K562 treated with DMSO at 1 percent for 4 hours (cell line): ENCODE data around the gene LRRC34. TPM values are rescaled to one million over a fixed set of nuclear protein-coding genes. Genes with fewer than 3 reads are reported as not detected.

Experiments
- total RNA-seq: library from RNA; unstranded; fragments of 300-600 nt; gene quantifications from 2 replicates; pipeline ENCODE4 v1.2.3, GENCODE V29; 2022; ENCODE audit not compliant: insufficient read depth

LRRC34 gene
- total RNA-seq, result not detected in 2 replicates

GRCh38 chr3:169812332-169813235 lies at the start of gene LRRC34, which contains the start of gene LRRIQ4:
Gene LRRC34 (minus strand): TSS chr3:169812904. CDS start chr3:169812548, 356 bp downstream.
Gene LRRIQ4 (plus strand): TSS chr3:169812870. CDS start chr3:169821922, 9,052 bp downstream.

GRCh38 chr3:169772897-169773816 lies 39.5 kb downstream of the LRRC34 start, which contains the start of gene MYNN:
Gene MYNN (plus strand): TSS chr3:169773396. CDS start chr3:169774296, 900 bp downstream.

GRCh38 chr3:169769287-169770181 lies 43.2 kb downstream of the LRRC34 start, which contains the start of gene ACTRT3:
Gene ACTRT3 (minus strand): TSS chr3:169769561. CDS start chr3:169769520, 41 bp downstream.

GRCh38 chr3:169764882-169765612 lies 47.7 kb downstream of the LRRC34 start, which contains the start of gene TERC:
Gene TERC (minus strand): TSS chr3:169765060.

Other genes starting within 250 kb of the LRRC34 start
- gene MECOM, start 149.2 kb downstream of the LRRC34 start, total RNA-seq, result 2.4 and 5.5 TPM in 2 replicates
- not detected in 2 replicates for gene TERC, start 47.8 kb downstream of the LRRC34 start, total RNA-seq
- gene ACTRT3, start 43.3 kb downstream of the LRRC34 start, total RNA-seq, result not detected in 2 replicates
- 8.5 and 10.2 TPM in 2 replicates for gene MYNN, start 39.5 kb downstream of the LRRC34 start, total RNA-seq
- gene LRRIQ4, start within 50 bp of the LRRC34 start, total RNA-seq, result not detected in 2 replicates
- gene LRRC31, start 57.0 kb upstream of the LRRC34 start, total RNA-seq, result not detected in 2 replicates
- gene SAMD7, start 98.7 kb upstream of the LRRC34 start, total RNA-seq, result not detected in 2 replicates
- gene SEC62, start 153.9 kb upstream of the LRRC34 start, total RNA-seq, result 36.3 and 39.7 TPM in 2 replicates
- gene GPR160, start 225.1 kb upstream of the LRRC34 start, total RNA-seq, result 4.7 and 5.5 TPM in 2 replicates